CD4-positive, alpha-beta T cell treated with Interleukin-17A for 1 hour (primary cell): Measurements from ENCODE around the gene NFATC3.

ENCODE experiments used
- DNase-seq: peaks from one replicate; pipeline ENCODE4 v3.0.0-alpha.2; 2020

NFATC3 gene

DNA sequence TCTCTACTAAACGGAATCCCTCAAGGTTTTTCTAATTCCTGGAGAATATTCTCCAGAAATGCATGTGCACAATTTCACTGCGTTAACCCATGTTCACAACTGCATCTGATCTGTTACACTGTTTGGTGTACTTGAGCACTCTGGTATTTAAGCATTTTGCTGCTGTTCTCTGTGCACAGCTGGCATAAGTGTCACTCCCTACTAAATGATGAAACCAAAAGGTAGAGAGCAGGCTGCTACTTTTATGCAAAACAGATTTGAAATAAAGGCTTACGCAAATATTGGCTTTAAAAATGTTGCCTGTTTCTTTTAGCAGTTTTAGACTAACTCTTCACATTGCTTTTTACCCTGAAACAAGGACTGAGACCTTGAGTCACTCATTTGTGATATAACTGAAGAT lies 109.1 kb downstream of the NFATC3 start:
- no peak for DNase-seq

DNA sequence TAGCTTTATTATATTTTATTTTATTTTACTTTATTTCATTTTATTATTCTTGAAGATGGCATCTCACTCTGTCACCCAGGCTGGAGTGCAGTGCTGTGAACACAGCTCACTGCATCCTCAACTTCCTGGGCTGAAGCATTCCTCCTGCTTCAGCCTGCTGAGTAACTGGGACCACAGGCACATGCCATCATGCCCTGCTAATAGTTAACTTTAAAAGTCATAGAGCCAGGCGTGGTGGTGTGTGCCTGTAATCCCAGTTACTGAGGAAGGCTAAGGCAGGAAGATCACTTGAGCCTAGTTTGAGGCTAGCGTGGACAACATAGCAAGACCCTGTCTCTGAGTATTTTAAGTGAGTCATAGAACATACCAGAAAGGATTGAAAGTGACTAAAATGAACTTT lies 112.1 kb downstream of the NFATC3 start:
- no peak for DNase-seq

DNA sequence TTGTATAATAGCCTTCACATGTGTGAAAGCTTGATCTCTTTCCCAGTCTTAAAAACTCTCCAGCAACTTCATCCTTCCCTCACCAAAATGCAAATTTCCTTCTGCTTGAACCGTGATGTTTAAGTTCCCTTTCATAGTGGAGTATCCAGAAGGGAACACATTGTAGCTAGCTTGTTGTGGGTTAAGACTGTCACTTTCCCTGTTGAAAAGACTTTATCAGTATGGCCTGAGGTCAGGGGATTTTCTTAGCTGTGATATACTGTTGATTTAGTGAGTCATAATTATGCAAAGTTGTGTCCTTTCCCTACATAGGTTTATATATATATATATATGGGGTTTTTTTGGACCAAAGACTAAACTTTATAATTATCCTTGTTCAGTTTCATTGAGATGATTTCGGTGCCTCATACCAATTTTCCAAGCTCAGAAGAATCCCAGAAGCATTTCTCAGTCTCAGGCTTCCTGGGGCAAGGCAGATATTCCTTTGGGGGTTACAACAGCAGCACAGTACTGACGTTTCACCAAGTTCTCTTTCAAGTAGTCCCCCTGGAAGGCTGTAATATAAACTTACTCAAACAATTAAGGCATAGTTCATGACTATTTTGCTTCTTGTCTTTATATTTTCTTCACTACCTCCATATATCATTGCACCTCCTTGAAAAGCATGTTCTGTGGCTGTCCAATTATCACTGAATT lies 115.1 kb downstream of the NFATC3 start:
- DNase-seq = no peak

DNA sequence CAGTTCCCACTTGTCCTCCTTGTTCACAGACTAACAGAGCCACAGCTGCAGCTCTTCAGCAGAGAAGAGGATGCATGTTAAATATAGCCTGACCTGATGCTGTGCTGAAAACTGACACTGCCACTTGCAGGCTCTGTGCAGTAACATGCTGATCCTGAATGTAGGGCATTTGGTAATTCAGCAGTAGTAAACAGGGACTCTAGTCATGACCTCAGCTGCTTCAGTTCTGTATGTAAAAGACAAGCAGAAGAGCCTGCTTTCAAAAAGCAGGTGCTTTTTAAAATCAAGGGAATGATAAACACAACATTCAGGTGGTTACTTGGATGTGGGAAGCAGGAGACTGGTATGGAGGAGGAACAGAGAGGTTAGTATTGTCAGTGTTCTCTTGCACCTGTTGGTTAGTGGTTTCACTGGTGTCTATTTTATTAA lies 116.9 kb downstream of the NFATC3 start:
- DNase-seq = no peak

DNA sequence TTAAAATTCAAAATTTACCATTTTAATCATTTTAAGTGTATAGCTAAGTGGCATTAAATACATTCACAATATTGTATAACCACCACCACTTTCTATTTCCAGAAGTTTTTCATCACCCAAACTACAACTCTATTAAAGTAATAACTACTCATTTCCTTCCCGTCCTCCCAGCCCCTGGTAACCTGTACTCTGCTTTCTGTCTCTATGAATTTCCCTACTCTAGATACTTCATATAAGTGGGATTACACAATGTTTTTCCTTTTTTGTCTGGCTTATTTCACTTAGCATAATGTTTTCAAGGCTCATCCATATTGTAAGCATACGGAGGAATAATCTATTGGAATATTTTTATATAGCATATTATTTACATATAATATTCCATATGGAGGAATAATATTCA lies 121.1 kb downstream of the NFATC3 start:
- no peak for DNase-seq

DNA sequence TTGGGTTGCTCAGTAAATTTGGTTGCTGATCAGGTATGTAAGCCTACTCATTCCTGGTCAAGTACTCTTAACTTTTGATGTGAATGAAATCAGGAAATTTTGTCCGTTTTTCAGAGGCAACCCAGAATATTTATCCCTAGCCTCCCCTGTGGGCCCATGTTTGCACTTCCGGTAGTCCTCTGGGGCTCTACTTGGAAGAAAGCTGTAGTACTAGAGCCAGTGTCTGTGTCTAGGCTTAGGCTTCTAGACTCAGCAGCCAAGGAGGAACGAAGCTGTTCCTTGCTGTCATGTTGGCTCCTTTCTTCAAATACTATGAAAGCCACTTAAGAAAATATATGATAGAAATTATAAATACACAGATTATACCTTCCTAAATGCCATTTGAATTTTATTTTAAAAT lies 129.6 kb downstream of the NFATC3 start:
- DNase-seq = no peak

DNA sequence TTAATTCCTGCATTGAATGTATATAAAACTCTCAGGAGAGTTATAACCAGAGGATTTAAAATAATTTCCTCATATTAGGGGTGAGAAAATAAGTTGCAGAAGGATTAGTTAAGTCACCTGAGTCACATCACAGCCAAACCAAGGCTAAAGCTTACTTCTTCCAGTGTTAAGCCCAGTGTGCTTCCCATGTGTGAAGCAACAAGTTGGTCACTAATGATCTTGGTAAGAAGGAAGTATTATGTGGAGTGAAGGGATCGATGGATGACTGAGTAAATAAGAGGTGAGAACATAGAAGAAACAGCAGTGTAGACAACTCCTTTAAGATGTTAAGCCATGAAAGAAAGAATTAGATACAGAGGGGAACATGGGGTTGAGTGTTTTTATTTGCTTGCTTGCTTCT lies 130.1 kb downstream of the NFATC3 start:
- no peak for DNase-seq

DNA sequence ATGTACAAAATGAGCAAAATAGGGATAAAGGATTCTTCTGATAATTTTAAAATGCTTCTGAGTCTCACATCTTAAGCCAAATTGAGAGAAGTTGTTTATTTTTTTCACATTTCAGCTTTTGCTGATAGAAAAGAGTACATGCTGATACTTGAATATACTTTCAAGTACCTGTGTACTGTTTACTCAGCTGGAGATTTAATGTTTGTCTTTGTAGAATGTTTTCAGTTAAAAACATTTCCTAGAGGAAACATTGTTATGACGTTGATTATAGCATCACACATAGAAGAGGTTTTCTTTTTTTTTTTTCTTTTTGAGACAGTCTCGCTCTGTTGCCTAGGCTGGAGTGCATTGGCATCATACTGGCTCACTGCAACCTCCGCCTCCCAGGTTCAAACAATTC lies 131.1 kb downstream of the NFATC3 start:
- no peak for DNase-seq

DNA sequence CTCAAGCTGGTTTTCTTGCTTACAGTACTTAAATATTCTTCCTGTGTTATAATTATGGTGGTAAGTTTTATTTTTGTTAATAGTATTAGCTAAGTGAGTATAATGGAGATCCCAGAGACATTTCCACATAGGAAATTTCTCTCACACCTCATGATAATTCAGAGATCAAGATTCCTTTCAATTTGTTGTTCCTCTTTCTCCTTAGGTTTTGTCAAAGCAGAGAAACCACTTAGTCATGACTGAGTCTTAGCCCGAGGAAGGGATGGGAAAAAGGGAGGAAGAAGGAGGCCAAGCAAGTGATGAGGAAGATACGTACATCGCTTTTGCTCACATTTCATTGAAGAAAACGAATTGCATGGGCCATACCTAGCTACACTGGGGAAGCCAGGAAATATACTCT lies 132.3 kb downstream of the NFATC3 start:
- DNase-seq = no peak

DNA sequence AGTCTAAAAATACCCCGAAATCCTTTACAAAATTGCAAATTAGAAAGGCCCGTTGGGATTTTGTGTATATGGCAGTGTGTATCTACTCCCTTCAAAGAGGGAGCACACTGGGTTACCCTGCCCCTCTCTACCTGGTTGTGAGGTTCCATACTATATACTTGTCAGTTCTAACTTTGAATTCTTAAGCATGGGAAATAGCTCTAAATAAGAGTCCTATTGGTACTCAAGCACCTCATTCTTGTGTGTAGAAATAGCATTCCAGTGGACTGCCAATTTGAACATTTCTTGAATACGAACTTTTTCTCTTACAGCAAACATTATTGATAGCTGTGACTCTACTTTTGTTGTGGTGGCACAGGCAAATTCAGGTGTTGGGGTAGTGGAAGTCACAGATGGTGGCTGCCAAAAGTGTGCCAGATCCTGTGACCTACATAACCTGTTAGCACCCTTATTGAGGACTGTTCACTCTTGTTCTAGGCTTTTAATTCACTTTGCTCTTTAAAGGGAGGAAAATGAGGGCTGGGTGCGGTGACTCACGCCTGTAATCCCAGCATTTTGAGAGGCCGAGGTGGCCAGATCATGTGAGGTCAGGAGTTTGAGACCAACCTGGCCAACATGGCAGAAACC lies 134.7 kb downstream of the NFATC3 start:
- DNase-seq = no peak

DNA sequence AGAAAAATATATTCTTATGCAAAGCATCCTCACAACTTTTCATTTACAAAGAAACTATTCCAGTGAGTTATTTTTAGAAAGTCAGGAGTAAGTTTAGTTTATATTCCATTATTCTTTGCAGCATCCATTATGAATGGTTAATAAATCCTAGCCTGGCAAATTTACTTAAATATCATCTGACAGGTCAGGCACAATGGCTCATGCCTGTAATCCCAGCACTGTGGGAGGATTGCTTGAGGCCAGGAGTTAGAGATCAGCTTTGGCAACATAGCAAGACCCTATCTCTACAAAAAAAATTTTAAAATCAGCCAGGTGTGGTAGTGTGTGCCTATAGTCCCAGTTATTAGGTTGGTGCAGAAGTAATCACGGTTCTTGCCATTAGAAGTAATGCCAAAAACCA lies 137.9 kb downstream of the NFATC3 start:
- DNase-seq = no peak

DNA sequence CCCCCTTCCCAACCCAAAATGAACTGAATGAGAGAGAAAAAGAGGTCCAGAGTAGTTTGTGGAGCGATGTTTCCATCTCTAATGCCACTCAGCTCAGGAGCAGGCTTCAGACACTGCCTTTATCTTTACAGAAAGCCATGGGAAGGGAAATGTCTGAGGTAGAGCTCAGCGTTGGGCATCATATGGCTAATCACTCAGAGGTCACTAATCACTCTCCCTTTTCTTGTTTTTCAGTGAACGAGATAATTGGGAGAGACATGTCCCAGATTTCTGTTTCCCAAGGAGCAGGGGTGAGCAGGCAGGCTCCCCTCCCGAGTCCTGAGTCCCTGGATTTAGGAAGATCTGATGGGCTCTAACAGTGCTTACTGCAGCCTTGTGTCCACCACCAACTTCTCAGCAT lies 140.9 kb downstream of the NFATC3 start:
- no peak for DNase-seq

DNA sequence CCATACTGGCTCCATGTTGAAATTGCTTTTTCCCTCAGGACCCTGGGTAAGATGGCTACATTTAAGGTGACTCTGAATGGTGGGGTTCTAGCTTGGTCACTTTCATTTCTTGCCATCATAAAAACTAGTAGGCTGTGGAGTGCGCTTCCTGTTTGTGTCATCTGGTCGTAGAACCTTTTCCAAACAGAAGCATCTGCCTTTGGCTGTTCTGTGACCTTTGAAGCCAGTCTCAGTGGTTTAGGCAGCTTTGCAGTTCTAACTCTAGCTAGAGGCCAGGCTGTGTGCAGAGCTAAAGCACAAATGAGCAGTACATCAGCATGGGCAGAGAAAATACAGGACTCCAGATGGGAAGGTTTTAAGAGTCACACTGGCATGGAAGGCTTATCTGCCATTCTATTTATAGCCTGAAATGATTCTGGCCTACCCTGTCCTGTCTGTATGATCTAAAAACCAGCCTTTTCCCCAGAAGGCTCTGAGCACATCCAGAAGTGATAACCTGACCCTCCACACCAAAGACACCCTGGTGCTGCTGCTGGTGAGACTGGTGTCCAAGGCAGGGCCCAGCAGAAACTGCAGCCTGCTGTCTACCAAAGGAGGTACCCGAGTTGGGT lies 142.1 kb downstream of the NFATC3 start:
- no peak for DNase-seq

DNA sequence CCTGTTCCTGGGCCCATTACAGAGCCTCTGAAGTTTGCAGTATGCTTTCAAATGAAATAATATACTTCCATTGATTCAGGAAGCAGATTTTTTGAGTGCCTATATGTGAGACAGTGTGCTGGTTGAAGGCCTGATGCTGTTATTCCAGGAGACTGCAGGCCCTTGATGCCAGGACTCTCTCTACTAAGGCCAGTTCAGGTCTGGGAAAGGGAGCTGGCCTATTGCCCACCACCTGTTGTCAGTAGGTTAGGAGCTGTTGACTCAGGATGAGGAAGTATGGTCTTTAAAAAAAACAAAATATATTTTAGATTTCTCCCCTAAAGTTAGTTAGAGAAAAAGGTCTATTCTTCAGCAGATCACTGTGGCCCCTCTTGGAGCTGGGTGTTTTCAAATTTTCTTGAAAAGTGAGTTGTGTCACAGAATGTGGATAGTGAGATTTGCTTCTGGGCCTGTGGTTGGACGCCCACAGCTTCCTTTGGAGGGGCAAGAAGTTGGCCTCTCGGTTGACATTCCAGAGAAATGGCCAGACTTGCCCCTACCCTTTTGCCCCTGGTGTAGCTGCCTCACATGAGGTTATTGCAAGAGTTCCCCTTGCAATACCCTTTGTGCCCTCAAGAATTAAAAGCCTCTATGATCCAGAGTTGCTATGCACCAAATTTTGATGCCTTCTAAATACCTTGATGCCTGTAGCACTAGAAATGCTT lies 142.8 kb downstream of the NFATC3 start:
- DNase-seq = no peak

DNA sequence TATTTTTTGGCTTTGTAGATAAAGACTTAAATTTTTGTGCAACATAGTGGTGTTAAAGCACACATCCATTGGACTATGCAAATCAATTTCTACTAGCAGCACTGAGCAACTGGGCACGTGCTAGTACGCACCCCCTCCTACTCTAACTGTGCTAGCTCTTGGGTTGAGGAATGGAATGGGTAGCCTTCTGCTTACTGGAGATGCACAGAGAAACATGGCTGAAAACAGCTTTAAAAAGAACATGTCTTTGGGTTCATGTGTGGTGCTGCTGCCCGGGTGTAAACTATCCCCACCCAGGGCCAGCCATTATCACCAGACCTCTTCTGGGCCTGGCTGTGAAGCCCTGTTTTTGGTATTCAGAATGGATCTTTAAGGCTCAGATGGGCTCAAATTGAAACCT lies 143.5 kb downstream of the NFATC3 start:
- DNase-seq = no peak

DNA sequence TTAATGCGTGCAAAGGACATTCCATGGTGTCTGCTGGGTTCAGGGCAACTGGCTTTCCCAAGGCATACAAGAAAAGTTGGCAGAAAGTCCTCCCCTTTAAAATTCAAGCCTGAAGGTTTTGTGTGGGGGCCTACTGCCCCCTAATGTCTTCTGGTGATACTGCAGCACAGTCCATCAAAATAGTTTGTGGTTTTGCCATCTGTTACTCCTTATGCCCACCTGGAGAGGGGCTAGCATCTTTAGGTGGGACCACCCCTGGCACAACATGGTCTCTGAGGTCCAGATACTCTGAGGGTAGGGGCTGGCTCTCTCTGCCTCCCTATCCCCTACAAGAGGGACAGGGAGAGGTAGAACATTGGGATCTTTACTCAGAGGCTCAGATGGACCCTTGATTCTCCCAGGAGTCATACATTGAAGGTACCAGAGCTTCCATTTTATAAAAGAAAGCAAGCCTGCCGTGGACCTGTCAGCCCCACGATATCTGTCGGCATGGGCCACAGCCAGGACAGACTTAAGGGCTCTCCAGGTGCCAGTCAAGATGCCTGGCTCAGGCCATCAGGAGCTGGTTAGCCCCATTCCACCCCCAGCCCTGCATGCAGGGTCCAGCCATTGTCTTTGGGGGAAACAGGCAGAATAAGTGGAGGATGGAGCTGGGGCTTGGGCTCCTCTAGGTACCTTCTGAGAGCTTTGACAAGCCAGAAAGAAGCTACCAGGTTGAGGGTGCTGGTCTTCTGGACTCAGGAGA lies 144.4 kb downstream of the NFATC3 start:
- peak; percentile 67 for DNase-seq

DNA sequence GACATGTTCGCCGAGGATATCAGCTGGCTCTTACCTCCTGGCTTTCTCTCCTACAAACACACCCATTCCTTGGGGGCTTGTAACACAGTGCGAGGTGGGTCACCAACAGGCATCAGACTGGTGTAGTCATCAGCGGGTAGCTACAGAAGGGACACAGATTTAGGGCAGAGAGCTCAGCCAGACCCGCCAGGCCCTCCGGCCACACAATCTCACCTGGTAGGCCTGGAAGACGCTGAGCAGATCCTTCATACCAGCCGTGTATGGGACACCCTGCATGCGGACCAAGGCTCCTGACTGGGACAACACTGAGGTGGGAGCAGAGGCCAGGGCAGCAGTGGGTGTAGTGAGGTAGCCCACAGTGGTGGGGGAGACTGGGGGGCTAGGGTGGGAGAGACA lies 145.0 kb downstream of the NFATC3 start:
- DNase-seq = no peak

DNA sequence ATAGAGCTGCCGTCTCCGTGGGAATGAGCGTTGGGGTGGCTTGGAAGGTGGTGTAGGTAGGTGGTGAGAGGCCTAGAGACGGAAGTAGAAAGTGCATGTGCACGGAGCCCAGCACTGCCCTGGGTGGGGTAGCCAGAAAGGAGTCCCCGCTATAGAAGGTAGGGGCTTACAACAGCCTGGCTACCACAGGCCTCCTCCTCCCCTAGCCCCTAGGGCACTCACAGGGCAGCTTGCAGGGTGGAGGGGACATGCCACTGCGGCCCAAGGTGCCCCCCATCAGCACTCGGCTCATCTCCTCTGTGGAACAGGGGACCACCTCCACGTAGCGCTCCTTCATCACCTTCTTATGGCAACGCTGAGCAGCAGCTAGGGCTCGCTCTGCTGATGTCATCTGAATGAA lies 145.8 kb downstream of the NFATC3 start:
- DNase-seq = no peak

DNA sequence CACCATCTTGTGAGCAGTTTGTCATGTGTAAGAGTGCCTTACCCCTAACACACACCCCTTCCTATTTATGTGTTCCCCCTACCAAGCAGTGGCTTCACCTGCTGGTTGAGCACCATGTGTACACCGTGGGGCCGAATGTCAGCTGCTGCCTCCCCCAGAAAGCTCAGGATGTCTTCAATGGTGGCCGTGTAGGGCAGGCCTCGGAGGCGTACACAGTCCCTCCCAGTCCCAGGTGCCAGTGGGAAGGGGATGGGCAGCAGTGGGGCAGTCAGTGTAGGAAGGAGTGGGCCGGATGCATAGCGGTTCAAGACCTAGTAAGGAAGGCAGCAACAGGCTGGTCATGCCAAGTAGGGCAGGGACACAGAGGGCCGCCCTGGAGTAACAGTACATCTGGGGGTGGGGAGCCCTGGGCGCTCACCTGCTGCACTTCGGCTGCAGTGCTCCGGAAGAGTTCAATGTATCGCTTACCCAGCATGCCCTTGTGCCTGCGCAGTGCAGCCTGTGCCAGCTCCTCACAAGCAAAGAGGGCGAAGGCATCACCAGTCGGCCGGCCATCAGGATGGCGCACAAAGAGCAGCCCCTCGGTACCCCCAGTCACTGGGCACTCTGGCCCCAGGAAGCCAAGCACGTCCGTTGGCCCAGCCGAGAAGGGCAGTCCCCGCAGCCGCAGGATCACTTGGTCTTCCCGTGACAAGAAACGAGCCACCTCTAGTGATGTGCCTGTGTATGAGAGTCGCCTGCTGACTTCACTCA lies 146.4 kb downstream of the NFATC3 start:
- no peak for DNase-seq

DNA sequence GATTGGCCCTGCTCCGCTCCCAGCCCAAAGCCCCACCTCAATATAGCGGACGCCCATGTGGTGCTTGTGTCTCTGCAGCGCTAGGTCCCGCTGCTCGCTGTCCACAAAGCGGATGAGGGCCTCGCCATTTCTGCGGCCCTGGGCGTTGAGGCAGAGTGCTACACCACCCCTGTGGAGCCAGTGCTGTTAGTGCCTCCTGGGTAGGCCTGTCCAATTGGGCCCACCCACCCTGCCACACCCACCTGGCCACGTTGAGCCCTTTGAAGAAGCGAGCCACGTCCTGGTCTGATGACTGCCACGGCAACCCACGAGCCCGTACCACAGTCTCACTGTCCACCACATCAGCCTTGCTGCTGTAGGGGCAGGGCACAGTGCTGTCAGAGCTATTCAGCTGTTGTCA lies 147.2 kb downstream of the NFATC3 start:
- no peak for DNase-seq

DNA sequence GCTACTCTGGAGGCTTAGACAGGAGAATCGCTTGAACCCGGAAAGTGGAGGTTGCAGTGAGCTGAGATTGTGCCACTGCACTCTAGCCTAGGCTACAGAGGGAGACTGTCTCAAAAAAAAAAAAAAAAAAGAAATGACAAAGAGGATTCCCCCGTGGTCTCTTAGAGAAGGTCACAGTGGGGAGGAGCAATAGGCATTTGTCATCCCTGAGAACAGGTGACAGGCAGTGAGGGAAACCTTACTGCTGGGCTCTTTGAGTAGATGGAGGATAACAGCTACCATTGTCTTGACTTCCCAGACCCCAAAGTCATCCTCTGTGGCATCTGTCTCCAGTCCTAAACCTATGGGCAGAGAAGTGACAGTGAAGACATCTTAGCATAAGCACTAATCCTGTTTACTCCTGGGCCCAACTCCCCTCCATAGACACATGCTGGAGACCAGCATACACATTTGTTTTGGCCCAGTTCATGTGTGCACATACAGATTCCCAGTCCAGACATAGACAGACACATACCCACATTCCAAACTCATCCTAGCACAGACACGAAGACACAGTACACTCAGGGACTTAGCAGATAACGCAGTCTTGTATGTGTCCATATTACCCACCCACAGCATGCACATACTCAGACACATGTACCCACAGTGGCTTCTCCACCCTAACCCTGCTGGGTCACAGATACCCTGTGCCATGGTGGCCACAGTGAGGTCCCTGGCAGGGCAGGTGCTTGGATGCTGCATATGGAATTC lies 148.1 kb downstream of the NFATC3 start:
- no peak for DNase-seq

DNA sequence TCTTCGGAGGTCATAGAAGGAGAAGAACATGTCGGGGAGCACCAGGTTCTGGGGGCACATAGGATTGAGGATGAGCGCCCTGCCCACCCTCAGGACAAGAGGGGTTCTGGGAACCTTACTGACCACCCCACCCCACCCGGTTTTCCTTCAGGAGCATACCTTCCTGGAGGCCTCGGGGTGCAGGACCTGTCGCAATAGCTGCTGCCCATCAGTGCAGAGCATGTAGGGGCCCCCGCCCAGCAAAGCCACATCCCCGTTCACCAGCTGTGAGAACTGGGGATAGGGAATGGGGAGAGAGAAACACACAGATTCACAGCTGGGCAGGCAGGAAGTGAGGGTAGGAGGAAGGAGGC lies 148.6 kb downstream of the NFATC3 start:
- no peak for DNase-seq
